Measurements from ENCODE around the gene SAE1. TPM values are rescaled to one million over a fixed set of nuclear protein-coding genes. Genes with fewer than 3 reads are reported as not detected.
A peak's percentile ranks its signal among the peaks of the same experiment; 100 is the strongest.

The SAE1 gene
- total and polyA plus RNA-seq, 2 donors (not counting 1 experiment from before 2014, with no cell fraction given) = 26.5 to 45.1 TPM

- Mint-ChIP-seq H3K4me1 (peaks cover 11% of the 10 kb centered on the region), H3K9me3 (ENCODE audit: insufficient read depth) (no peaks in the 10 kb centered on the region), H3K27me3 (no peaks in the 10 kb centered on the region), H3K27ac (no peak overlapping the region), H3K4me3 (no peak overlapping the region)
- intact Hi-C loops (cut with micrococcal nuclease) = no loop called here
- H3K9me3 ChIP-seq (ENCODE audit: control extremely low read depth in 1 of 3, control insufficient read depth in 2 of 3, insufficient read depth in 1 of 3, low read length in 2 of 3) = no peaks in the 10 kb centered on the region
- ATAC-seq (ENCODE audit: low read depth) (no peak), DNase-seq (no peak)
- 99% methylated on average over 17 of the region's 17 CpGs for WGBS (ENCODE audit: insufficient coverage)
- H2AFZ ChIP-seq (ENCODE audit: insufficient read depth, low read depth, low read length, poor library complexity, severe bottlenecking) = no peak overlapping the region
- H4K20me1 ChIP-seq (ENCODE audit: control insufficient read depth, insufficient read depth, low read length, poor library complexity, severe bottlenecking) = peaks cover 20% of the 10 kb centered on the region
- no peak overlapping the region for H3K4me3 ChIP-seq (ENCODE audit: control extremely low read depth in 1 of 5, extremely low read depth in 1 of 5, insufficient read depth in 1 of 5, low read depth in 2 of 5, low read length in 4 of 5)
- TF ChIP-seq CTCF (IDR thresholded peaks at IDR 0.05) (no peak), EZH2 (IDR thresholded peaks at IDR 0.05; ENCODE audit: borderline replicate concordance, insufficient read depth, low read depth, low read length, poor library complexity, severe bottlenecking) (no peak)
- no peak overlapping the region for H3K9ac ChIP-seq (ENCODE audit: low read length)
- H3K79me2 ChIP-seq (ENCODE audit: control insufficient read depth, insufficient read depth, low read length) = peaks cover 39% of the 10 kb centered on the region
- H3K36me3 ChIP-seq (replicated peaks in 1 of 2; ENCODE audit: control extremely low read depth in 1 of 2, control insufficient read depth in 1 of 2, extremely low read depth in 1 of 2, insufficient read depth in 2 of 2, low read length in 1 of 2) = peaks cover 21 to 75% of the 10 kb centered on the region in 2 experiments
- POLR2A ChIA-PET = no interaction called here
- no peaks in the 10 kb centered on the region for H3K27me3 ChIP-seq (replicated peaks in 1 of 4; ENCODE audit: control extremely low read depth in 1 of 4, control insufficient read depth in 3 of 4, insufficient read depth in 4 of 4, low read length in 3 of 4)
- H3K4me2 ChIP-seq (replicated peaks; ENCODE audit: low read depth, low read length, poor library complexity, severe bottlenecking) = no peak overlapping the region
- peak overlapping the region in 1 of 2 donors; percentile 31 for H3K27ac ChIP-seq (ENCODE audit: low read length in 2 of 2)
- H3K4me1 ChIP-seq (ENCODE audit: control insufficient read depth in 2 of 2, insufficient read depth in 2 of 2, low read length in 2 of 2) = peaks cover 0 to 14% of the 10 kb centered on the region in 2 donors
- CTCF ChIA-PET = no interaction called here
Measured at GRCh38 chr19:47086280-47086679, 44.4 kb upstream of the SAE1 start.

- Histone ChIP-seq H3K4me3 (ENCODE audit: control extremely low read depth in 1 of 5, extremely low read depth in 1 of 5, insufficient read depth in 1 of 5, low read depth in 2 of 5, low read length in 4 of 5) (no peak overlapping the region), H3K9ac (ENCODE audit: low read length) (no peak overlapping the region), H3K27ac (ENCODE audit: low read length in 2 of 2) (no peak overlapping the region), H3K4me2 (replicated peaks; ENCODE audit: low read depth, low read length, poor library complexity, severe bottlenecking) (no peak overlapping the region), H4K20me1 (ENCODE audit: control insufficient read depth, insufficient read depth, low read length, poor library complexity, severe bottlenecking) (peaks cover 20% of the 10 kb centered on the region), H3K4me1 (ENCODE audit: control insufficient read depth in 2 of 2, insufficient read depth in 2 of 2, low read length in 2 of 2) (peaks cover 3 to 33% of the 10 kb centered on the region in 2 donors), H3K27me3 (replicated peaks in 1 of 4; ENCODE audit: control extremely low read depth in 1 of 4, control insufficient read depth in 3 of 4, insufficient read depth in 4 of 4, low read length in 3 of 4) (no peaks in the 10 kb centered on the region), H2AFZ (ENCODE audit: insufficient read depth, low read depth, low read length, poor library complexity, severe bottlenecking) (no peak overlapping the region), H3K79me2 (ENCODE audit: control insufficient read depth, insufficient read depth, low read length) (peaks cover 57% of the 10 kb centered on the region), H3K9me3 (ENCODE audit: control extremely low read depth in 1 of 3, control insufficient read depth in 2 of 3, insufficient read depth in 1 of 3, low read length in 2 of 3) (no peaks in the 10 kb centered on the region), H3K36me3 (replicated peaks in 1 of 2; ENCODE audit: control extremely low read depth in 1 of 2, control insufficient read depth in 1 of 2, extremely low read depth in 1 of 2, insufficient read depth in 2 of 2, low read length in 1 of 2) (peaks cover 4 to 58% of the 10 kb centered on the region in 2 experiments)
- CTCF ChIA-PET = no interaction called here
- no peak for ATAC-seq (ENCODE audit: low read depth)
- no peak for DNase-seq
- WGBS (ENCODE audit: insufficient coverage) = 98% methylated on average over 20 of the region's 21 CpGs
- POLR2A ChIA-PET = no interaction called here
- H3K4me1 Mint-ChIP-seq = peaks cover 28% of the 10 kb centered on the region
- intact Hi-C loops (cut with micrococcal nuclease) = no loop called here
- no peak overlapping the region for H3K4me3 Mint-ChIP-seq
- no peak overlapping the region for H3K27ac Mint-ChIP-seq
- TF ChIP-seq EZH2 (IDR thresholded peaks at IDR 0.05; ENCODE audit: borderline replicate concordance, insufficient read depth, low read depth, low read length, poor library complexity, severe bottlenecking) = no peak
- no peak for TF ChIP-seq CTCF (IDR thresholded peaks at IDR 0.05)
- H3K9me3 Mint-ChIP-seq (ENCODE audit: insufficient read depth) = no peaks in the 10 kb centered on the region
- H3K27me3 Mint-ChIP-seq = no peaks in the 10 kb centered on the region
Measured at GRCh38 chr19:47089767-47090350, 40.8 kb upstream of the SAE1 start.
